Measurements from ENCODE around the gene SPTBN2. TPM values are rescaled to one million over a fixed set of nuclear protein-coding genes. Genes with fewer than 3 reads are reported as not detected.

The SPTBN2 gene
- total RNA-seq, 1 experiment from 2014 or later, result 40.7 TPM

- DNase-seq (ENCODE audit: low spot score) (no peak), ATAC-seq (no peak)
- H3K4me1 Mint-ChIP-seq, result peaks cover 53% of the 10 kb centered on the region
- no peaks in the 10 kb centered on the region for H3K36me3 Mint-ChIP-seq
- no peak overlapping the region for H3K4me3 Mint-ChIP-seq
- CTCF ChIA-PET, result interaction anchor here (0.6 to 1.3 kb wide), 2 partner anchors 19 to 224 kb away, joined by 3 read pairs; no protein-coding TSS in a partner anchor
- TF ChIP-seq CREB1 (CRISPR knock-in tag; IDR thresholded peaks at IDR 0.05) (no peak), ZSCAN18 (CRISPR knock-in tag; IDR thresholded peaks at IDR 0.05) (no peak), ERG (CRISPR knock-in tag; IDR thresholded peaks at IDR 0.05) (no peak), E2F5 (CRISPR knock-in tag; IDR thresholded peaks at IDR 0.05) (no peak), STAT6 (CRISPR knock-in tag; conservative IDR thresholded peaks at IDR 0.05; ENCODE audit: low read depth) (no peak)
- H3K9me3 Mint-ChIP-seq, result no peaks in the 10 kb centered on the region
- POLR2A ChIA-PET, result no interaction called here
- peaks cover 24% of the 10 kb centered on the region for H3K27me3 Mint-ChIP-seq (ENCODE audit: low read depth)
- H3K27ac Mint-ChIP-seq, result no peak overlapping the region
Measured at GRCh38 chr11:66723693-66724092, 5.3 kb downstream of the SPTBN2 start.

- ATAC-seq (no peak), DNase-seq (ENCODE audit: low spot score) (no peak)
- Mint-ChIP-seq H3K4me3 (no peak overlapping the region), H3K36me3 (no peaks in the 10 kb centered on the region), H3K27me3 (ENCODE audit: low read depth) (peaks cover 21% of the 10 kb centered on the region), H3K4me1 (peaks cover 58% of the 10 kb centered on the region), H3K9me3 (no peaks in the 10 kb centered on the region), H3K27ac (no peak overlapping the region)
- POLR2A ChIA-PET, result no interaction called here
- CTCF ChIA-PET, result interaction anchor here (1.3 kb wide), 1 partner anchor 20 kb away, joined by 3 read pairs; no protein-coding TSS in a partner anchor
- TF ChIP-seq NFE2L1 (CRISPR knock-in tag; IDR thresholded peaks at IDR 0.05), result no peak
- TF ChIP-seq MXD4 (CRISPR knock-in tag; IDR thresholded peaks at IDR 0.05; ENCODE audit: borderline replicate concordance), result no peak
- TF ChIP-seq PRRX2 (CRISPR knock-in tag; IDR thresholded peaks at IDR 0.05), result no peak
- TF ChIP-seq CREM (CRISPR knock-in tag; IDR thresholded peaks at IDR 0.05), result no peak
- TF ChIP-seq ZNF281 (CRISPR knock-in tag; IDR thresholded peaks at IDR 0.05), result no peak
- no peak for TF ChIP-seq HMGXB4 (CRISPR knock-in tag; IDR thresholded peaks at IDR 0.05)
- TF ChIP-seq RELA (CRISPR knock-in tag; IDR thresholded peaks at IDR 0.05; ENCODE audit: borderline replicate concordance), result no peak
- no peak for TF ChIP-seq NR2C2 (CRISPR knock-in tag; IDR thresholded peaks at IDR 0.05)
- no peak for TF ChIP-seq IRF2 (CRISPR knock-in tag; IDR thresholded peaks at IDR 0.05; ENCODE audit: borderline replicate concordance, low read depth)
- TF ChIP-seq USF1 (CRISPR knock-in tag; IDR thresholded peaks at IDR 0.05), result no peak
Measured at GRCh38 chr11:66722745-66723651, 6.0 kb downstream of the SPTBN2 start.

Measured in WTC11 (cell line).